Panc1 (cell line): ENCODE results near the gene BCL2.

Experiments used
- CTCF ChIP-seq: fragments of 450-650 bp; IDR thresholded peaks from 2 replicates; pipeline ENCODE4 v1.5.1; 2017; ENCODE audit warnings: mild to moderate bottlenecking
- TCF7L2 ChIP-seq: IDR thresholded peaks from 2 replicates; pipeline ENCODE4 v1.6.1; 2011; ENCODE audit warnings: mild to moderate bottlenecking, low read depth, low read length, inconsistent platforms
- TF ChIP-seq, protein P1 (sequence below), 2 experiments: IDR thresholded peaks; 2 replicates each; pipeline ENCODE4 v1.6.1; 2011 to 2012; ENCODE audit warnings: low read depth in 2 of 2, control low read depth in 1 of 2, low read length in 1 of 2, mild to moderate bottlenecking in 1 of 2, moderate library complexity in 1 of 2; ENCODE audit not compliant: insufficient read depth in 1 of 2

DNA sequence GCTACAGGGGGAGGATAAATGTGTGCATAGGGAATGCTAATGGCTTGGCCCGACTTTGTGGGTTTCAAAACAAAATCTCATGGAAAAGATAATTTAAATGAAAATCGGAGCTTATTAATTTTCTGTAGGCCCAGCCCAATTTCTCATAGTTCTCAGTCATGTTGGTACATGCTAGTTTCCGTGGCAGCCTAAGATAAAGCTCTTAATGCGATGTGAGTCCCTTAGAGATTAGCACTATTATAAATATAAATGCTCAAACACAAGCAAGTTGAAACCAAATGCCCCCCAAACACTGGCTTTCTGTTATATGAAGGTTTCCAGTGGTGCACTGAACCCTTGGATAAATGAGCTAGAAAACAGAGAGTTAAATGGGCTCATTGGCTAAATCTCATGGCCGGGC, 168.0 kb downstream of the BCL2 start:
- TF ChIP-seq CTCF (no peak), TCF7L2 (no peak)
- TF ChIP-seq, protein P1, sequence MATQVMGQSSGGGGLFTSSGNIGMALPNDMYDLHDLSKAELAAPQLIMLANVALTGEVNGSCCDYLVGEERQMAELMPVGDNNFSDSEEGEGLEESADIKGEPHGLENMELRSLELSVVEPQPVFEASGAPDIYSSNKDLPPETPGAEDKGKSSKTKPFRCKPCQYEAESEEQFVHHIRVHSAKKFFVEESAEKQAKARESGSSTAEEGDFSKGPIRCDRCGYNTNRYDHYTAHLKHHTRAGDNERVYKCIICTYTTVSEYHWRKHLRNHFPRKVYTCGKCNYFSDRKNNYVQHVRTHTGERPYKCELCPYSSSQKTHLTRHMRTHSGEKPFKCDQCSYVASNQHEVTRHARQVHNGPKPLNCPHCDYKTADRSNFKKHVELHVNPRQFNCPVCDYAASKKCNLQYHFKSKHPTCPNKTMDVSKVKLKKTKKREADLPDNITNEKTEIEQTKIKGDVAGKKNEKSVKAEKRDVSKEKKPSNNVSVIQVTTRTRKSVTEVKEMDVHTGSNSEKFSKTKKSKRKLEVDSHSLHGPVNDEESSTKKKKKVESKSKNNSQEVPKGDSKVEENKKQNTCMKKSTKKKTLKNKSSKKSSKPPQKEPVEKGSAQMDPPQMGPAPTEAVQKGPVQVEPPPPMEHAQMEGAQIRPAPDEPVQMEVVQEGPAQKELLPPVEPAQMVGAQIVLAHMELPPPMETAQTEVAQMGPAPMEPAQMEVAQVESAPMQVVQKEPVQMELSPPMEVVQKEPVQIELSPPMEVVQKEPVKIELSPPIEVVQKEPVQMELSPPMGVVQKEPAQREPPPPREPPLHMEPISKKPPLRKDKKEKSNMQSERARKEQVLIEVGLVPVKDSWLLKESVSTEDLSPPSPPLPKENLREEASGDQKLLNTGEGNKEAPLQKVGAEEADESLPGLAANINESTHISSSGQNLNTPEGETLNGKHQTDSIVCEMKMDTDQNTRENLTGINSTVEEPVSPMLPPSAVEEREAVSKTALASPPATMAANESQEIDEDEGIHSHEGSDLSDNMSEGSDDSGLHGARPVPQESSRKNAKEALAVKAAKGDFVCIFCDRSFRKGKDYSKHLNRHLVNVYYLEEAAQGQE (IDR thresholded peaks at IDR 0.05; ENCODE audit: insufficient read depth in 1 of 2, low read depth in 2 of 2, low read length in 1 of 2): no peak
